ENCODE data around the gene LIF.
"Not testable (repeated sequence)": the region's sequence is repeated elsewhere in the genome, so short reads cannot be mapped to it uniquely, and the experiment has no call there.

The LIF gene

GRCh38 chr22:30224161-30224857 lies 22.2 kb downstream of the LIF start:
- DNase-seq: no peak

GRCh38 chr22:30223303-30223702 lies 23.3 kb downstream of the LIF start:
- no peak for DNase-seq

- DNase-seq: no peak
These were observed 24.2 kb downstream of the LIF start for GRCh38 chr22:30222321-30222720.

GRCh38 chr22:30221121-30221992 lies 25.2 kb downstream of the LIF start:
- DNase-seq: no peak

- no peak for DNase-seq
These were observed 26.1 kb downstream of the LIF start for GRCh38 chr22:30220338-30221012.

GRCh38 chr22:30219668-30220278 lies 26.8 kb downstream of the LIF start:
- DNase-seq: no peak

- DNase-seq: no peak
These were observed 27.4 kb downstream of the LIF start for GRCh38 chr22:30219049-30219654.

- DNase-seq: no peak
These were observed 28.6 kb downstream of the LIF start for GRCh38 chr22:30217698-30218560.

GRCh38 chr22:30216710-30217109 lies 29.8 kb downstream of the LIF start:
- DNase-seq: no peak

GRCh38 chr22:30216272-30216671 lies 30.3 kb downstream of the LIF start:
- not testable (repeated sequence) for DNase-seq

- no peak for DNase-seq
These were observed 31.7 kb downstream of the LIF start for GRCh38 chr22:30214703-30215407.

- no peak for DNase-seq
These were observed 33.5 kb downstream of the LIF start for GRCh38 chr22:30212996-30213441.

GRCh38 chr22:30212363-30212995 lies 34.1 kb downstream of the LIF start:
- no peak for DNase-seq

- DNase-seq: no peak
These were observed 35.3 kb downstream of the LIF start for GRCh38 chr22:30211124-30211820.

- DNase-seq: no peak
These were observed 36.2 kb downstream of the LIF start for GRCh38 chr22:30210235-30210909.

- no peak for DNase-seq
These were observed 36.9 kb downstream of the LIF start for GRCh38 chr22:30209642-30210041.

GRCh38 chr22:30208631-30209603 lies 37.6 kb downstream of the LIF start:
- DNase-seq: no peak

- DNase-seq: no peak
These were observed 39.6 kb downstream of the LIF start for GRCh38 chr22:30206944-30207343.

Data from NCI-H1436 (cell line).